OCI-M1 (cell line): ENCODE measurements around the gene CCDC71.

Experiments used
- DNase-seq: peaks from one replicate; lab custom pipeline; 2025; lab: John Stamatoyannopoulos, UW

Gene CCDC71

DNA sequence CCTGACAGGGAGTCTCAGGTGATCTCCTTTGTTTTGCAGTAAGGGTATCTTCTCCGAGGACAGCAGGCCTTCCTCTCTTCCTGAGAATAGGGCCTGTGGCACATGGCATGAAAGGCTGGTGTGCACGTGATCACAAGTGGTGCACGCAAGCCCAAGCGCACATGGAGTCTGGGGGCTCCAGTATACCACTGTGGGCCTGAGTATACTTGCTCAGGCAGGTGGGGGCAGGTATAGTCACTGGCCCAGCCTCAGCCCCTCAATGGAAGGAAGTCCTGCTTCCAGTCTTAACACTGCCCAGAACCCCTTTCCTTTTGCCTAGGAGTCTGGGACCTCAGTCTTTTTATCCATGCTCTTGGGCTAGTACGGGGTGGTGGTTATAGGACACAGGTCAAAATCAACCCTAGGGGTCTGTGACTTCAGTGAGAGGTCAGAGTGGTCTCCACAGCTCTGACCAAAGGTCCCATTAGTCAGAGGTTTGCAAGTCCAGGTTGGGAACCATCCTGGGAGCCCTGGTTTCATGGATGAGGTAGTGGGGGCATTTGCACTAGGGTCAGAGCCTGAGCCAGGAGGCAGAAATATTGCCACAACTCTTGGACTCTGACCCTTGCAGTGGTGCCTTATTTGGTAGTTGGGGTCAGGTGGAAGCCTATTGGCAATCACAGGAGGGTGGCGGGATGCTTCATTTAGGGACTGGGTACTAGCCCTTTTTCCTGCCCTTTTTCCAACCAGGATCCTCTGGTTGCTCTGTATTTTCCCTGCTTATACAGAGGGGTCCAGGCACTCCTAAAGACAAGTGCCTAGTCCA lies 823 bp upstream of the CCDC71 start:
- DNase-seq, result no peak

DNA sequence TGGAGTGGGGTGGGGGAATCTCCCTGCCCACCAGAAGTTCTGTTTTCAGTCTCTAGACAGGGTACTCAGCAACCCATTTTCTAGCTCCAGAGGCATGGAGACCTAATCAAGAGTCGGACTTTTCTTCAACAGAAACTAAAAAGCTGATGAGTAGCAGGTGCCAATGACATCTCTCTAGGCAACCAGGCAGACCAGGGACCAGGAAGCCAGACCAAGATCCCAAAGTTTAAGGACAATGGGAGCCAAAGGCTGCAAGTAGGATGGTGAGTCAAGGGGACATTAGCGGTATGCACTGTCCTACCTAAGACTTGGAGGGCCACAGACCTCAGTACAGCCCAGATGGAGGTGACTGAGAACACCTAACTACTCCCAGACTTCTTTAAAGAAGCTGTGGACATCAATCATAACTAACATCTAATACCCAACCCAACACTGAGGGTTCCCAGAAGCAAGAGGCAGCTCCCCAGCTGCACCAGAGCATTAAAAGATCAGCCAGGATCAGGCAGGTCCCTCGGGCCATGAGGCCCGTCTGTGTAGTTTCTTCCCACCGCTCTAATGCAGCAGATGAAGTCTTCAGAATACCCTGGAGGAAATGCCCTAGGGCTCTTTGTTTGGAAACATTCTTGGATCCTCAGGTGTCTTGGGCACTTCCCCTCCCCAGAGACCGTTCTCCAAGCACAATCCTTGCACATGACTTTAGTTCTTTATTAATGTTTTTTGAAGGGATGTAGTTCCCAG lies 979 bp downstream of the CCDC71 start:
- DNase-seq, result no peak

DNA sequence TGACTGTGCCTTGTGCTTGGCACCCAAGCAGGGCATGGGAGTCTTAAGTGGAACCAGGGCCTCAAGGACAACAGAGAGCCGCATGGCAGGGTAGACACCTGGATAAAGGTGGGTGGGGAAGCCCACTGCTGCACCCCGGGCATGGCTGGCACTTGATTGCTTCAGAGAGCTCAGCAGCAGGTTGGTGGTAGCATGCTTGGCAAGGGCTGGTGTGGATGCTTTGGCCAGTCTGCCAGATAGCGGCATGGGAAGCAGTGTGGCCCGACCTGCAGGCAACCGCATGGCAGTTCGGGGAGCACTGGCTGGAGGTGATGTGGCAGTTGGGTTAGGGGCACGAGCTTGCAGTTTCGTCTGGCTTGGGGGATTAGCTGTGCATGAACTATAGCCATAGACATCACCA lies 2.5 kb downstream of the CCDC71 start:
- DNase-seq, result no peak

DNA sequence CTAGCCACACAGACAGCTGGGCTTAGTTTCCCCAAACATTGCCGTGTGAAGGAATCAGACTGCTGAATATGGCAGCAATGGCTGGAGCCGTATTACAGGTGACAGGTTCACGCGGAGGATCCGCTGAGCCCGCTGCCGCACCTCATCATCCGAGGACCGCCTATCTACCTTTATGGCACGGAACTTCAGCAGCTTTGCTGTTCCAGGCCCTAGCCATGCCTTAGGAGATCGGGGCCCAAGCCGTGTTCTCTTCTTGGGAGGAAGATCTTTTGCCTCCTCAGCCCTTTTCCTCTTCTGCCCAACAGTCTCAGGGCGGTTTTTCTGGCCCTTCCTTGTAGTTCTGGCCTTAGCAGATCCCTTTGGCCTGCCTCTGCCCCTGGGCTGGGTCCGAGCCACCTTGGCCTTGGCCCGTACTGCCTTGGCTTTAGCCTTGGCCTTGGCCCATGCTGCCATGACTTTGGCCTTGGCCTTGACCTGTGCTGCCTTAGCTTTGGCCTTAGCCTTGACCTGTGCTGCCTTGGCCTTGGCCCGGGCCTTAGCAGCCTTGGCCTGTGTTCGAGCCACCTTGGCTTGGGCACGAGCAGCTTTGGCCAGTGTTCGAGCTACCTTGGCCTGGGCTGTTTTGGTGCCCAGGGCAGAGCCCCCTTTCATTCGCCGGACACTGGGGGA lies 3.2 kb downstream of the CCDC71 start:
- DNase-seq, result no peak

DNA sequence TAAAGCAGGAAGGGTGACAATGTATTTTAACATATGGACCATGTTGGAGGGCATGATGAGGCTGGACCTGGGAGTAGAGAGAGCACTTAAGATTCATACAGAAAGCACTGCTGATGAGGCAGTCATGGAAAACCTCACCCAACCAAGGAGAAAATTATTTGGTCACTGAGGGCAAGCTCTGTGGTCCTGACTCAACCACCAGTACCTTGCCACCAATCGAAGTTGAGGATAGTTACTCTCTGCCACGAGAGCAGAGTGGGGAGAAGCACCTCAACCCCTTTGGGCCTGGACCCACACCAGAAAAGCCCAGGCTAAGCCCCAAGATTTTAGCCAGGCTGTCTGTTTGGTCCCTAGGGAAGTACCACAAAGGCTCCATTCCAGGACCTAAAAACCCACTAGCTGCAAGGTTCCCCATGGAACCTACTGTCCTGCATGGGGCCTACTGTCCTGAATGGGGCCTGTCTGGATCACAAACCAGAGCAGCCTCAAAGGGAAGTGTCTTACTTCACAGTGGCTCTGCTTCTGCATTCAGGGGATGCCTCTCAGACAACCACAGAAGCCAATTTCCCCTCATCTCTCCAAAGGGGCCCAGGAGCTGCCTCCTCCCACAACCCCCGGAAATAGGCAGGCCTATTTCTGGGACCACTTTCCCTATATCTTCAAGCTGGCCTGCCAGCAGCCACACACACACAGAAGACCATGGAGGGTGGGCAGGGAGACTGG lies 4.2 kb downstream of the CCDC71 start:
- DNase-seq, result no peak

DNA sequence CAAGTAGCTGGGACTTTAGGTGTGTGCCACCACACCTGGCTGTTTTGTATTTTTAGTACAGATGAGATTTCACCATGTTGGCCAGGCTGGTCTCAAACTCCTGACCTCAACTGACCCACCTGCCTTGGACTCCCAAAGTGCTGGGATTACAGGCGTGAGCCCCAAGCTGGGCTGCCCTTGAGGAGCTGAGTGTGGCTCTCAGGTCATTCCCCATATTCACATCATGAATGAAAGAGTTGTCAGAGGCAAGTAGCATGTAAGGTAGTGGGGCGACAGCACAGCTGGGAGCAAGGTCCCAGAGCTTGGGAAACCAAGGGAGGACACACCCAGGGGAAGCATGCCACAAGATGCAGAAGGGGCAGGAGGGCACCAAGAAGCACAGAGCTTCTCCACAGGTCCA lies 4.9 kb downstream of the CCDC71 start:
- DNase-seq, result no peak

DNA sequence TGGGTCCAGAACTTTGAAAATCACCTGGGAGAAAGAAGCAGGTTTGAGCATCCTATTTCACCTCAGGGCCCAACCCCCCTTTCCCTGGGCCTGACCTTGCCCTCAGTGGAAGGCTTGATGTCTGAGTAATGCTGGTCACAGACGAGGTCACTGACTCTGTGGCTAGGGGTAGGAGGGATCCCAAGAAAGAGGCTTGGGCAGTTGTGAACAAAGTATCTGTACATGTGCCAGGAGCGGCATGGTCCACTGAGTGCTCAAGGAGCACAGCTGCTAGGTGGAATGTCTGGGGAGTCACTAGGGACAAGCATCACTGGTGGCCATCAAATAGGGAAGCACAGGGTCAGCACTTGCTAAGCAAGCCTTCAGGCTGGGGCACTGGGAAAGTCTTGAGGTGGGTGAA lies 7.3 kb downstream of the CCDC71 start:
- DNase-seq, result no peak

DNA sequence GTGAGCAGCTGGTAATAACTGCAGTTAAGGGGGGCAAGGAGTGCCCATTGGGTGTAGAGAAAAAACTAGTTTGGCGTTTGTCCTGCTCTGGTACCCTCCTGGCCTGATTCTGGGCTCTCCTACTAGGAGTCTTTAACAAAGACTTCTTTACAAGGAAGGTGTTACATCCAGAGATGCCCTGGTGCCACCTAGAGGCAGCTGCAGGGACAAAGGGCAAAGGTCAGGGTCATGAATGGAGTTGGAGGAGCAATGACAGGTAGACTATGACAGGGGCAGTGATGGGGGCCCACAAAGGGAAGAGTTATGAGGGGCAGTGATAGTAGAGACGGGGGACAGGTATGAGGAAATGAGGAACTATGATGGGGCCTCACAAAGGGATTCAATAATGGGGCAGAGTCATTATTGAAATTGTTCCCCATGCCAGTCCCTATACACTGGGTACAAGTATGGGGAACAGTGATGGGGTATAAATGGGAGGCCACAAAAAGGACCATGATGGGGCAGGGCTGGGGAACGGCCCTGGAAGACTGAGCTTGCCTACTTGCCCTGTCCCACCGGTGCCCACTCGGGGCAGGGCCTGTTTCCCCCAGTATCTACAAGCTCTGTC lies 7.9 kb downstream of the CCDC71 start:
- peak; percentile 43 for DNase-seq

DNA sequence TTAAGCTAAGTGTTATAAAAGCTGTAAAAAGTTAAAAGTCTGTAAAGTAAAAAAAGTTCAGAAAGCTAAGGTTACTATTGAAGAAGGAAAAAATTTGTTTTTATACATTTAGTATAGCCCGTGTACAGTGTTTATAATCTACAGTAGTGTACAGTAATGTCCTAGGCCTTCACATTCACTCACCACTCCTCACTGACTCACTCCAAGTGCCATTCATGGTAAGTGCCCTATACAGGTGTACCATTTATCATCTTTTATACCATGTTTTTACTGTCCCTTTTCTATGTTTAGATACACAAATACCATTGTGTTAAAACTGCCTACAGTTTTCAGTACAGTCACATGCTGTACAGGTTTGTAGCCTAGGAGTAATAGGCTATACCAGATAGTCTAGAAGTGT lies 8.8 kb downstream of the CCDC71 start:
- DNase-seq, result no peak

DNA sequence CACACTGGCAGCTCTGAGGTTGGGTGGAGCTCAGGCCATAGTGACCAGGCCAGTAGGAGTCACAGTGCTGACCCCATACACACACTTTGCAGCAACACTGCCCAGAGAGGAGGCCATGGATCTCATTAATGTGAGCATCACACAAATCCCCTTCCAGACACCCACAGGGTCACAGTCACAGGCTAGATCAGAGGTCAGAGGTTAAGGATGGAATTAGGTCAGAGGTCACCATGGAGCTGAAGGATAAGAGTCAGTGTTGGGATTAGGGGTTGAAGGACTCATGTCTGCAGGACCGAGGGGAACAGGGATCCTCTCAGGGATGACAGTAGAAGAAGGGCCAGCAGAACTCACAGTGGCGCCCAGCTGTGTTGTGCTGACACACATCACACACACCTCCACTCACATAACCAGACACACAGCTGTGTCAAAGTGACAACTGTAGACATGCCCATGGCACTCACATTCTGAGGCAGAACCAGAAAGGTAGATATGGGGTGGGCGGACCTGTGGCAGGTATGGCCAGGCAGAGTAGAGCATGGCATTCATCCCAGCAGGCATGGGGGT lies 12.7 kb downstream of the CCDC71 start:
- DNase-seq, result no peak

DNA sequence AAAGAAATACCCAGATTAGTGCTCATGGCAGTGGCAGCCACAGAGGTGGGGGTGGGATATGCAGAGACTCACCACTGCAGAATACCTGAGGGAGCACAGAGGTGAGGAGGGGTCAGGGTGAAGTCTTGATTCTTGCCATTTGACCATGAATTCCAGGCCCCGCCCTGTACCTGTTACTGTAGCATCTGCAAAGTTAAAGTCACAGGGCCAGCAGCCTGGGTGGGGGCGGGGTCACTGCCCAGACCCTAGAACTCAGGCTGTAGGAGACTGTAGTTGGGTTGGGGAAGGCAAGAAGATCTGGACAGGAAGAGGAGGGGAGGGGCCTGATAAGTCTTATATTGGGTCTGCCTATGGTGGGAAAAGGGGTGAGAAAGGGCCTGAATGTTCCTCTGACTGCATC lies 14.5 kb downstream of the CCDC71 start:
- no peak for DNase-seq

DNA sequence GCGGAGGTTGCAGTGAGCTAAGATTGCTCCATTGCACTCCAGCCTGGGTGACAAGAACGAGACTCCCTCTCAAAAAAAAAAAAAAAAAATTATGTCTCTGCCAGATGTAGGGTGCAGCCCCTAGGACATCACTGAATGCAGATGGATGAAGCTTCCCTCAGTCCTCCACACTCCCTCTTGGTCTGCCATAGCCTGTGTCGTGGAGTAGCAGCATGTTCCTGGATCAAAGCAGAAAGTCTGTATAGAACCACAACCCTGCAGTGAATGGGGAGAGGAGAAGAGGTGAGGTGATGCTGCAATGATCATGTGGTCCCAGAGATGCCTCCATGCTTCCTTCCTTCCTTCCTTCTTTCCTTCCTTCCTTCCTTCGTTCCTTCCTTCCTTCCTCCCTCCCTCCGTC lies 18.0 kb downstream of the CCDC71 start:
- DNase-seq, result no peak

DNA sequence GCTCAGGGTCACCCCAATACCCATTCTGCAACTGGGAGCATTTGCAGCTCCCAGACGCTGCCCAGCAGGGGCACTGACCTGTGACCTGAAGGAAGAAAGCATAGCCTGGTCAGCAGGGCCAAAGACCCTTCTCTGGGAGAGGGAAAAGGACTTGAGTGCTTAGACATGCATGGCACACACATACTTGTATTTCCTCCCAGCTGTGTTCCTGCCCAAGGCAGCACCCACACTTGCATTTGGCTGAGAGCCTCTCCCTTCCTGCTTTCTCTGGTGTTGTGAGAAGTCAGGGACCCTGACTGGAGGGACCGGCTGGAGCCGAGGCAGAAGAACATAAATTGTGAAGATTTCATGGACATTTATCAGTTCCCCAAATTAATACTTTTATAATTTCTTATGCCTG lies 26.1 kb downstream of the CCDC71 start:
- DNase-seq, result no peak

DNA sequence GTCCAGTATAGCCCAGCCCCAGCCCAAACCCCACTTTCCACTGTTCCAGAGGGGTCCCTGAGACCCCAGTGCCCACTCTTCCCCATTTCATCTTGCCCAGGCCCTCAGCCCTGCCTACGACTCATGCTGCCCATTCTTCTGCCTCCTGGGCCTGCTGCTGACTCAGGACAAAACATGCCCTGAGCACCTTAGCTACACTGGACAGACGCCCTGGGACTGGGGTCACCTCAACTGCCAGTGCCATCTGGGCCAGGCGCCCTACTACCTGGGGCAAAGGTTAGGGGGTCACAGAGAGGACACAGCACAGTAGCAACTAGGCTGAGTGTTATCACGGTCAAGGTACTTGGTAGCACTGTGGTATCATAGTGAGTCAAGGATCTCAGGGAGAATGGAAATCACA lies 30.6 kb downstream of the CCDC71 start:
- no peak for DNase-seq

DNA sequence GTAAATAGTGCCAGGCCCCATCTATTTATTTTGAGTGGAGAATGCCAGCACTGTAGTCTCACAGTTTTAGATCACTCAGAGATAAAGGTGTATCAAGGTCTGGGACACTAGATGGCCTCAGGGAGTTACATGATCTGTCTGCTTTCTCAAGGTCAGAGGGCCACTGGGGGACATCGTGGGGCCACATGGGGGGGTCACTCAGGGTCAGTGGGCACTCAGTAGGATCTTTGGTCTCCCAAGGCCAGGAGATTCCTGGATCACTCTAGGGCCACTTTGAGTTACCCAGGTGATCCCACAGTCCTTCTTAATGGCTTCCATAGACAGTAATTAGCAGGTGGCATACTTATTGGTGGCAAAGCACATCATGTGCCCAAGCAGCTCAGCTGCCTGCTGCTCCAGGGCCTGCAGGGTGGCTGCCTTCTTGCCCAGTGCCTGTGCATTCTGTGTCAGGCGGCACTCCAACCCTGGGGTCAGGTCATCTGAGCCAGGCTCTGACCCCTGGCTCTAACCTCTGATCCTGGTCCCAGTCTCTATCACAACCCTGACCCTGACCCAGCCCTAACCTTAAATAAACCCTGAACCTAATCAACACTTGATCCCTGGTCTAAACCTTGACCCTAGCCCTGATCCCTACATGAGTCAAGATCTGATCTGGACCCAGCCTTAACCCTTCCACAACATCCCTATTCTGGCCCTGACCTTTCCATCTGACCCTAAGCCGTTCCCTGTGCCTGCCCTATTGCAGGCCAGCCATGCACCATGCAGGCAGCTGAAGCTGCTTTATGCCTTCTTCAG lies 31.5 kb downstream of the CCDC71 start:
- DNase-seq, result no peak

DNA sequence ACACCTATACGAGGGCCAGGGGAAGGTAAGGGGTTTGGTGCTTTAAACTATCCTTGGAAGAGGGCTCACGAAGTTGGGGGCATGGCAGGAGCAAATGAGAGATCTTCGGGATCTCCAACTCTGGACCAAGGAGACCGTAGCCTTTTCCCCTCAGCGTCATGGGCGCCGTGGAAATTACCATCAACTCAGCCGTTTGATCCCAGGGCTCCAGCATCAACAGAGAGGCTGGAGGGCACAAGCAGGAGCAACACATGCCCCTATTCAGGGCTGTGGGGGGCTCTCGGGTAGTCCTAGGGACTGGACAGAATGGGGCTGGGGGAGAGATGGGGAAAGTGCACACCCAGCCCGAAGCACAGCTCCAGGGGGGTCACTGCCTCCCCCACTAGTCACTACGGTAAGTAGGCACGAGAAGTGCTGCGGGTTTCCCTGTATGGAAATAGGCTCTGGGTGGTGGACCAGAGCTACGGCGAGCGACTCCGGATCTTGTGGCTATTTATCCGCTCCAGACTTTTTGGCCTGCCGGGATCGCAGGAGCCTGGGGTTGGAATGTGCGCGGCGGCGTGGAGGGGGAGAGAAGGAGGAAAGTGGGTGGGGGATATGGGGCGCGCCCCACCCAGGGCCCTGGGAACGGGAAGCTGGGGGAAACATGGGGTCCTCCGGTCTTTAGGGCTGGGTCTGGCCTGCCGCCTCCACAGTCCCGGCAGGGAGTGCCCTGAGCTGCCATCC lies 32.7 kb downstream of the CCDC71 start:
- peak; percentile 49 for DNase-seq

DNA sequence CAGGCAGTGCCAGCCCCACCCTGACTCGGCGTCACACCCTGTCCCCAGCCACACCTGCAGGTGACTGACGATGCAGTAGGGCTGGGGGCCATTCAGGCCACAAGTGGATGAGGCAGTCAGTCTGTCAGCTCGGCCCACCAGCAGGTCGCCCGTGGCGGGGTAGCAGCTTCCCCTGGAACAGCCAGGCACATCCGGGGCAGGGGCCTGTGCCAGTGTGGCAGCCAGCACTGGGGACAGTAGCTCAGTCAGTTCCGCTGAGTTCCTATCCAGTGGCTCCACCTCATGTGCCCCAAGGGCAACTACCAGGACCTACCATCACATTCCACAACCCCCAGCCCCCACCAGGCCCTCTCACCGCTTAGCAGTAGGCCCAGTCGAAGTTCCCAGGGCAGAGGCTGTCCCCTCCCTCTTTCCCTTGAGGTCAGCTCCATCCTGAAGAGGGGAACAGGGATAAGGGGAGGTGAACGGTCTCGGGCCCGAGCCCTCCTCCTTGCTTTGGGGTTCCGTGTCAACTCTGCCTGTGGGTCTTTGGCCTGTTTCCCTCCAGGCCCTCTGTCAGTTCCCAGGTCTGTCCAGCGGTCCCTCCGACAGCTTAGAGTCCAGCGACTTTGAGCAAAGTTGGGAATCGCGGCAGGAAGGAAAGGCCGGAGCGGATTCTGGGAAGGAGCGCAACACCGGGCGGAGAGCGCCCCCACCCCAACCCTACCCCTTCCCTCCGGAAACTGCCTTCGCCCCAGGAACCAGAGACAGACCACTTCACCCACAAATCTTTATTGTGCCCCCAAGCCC lies 33.5 kb downstream of the CCDC71 start, which contains the start of gene LAMB2:
Gene LAMB2 (minus strand): TSS at position 614 of the 789 bp plus-strand sequence. CDS start 183 bp downstream, at position 431.
- DNase-seq, result peak; percentile 10

DNA sequence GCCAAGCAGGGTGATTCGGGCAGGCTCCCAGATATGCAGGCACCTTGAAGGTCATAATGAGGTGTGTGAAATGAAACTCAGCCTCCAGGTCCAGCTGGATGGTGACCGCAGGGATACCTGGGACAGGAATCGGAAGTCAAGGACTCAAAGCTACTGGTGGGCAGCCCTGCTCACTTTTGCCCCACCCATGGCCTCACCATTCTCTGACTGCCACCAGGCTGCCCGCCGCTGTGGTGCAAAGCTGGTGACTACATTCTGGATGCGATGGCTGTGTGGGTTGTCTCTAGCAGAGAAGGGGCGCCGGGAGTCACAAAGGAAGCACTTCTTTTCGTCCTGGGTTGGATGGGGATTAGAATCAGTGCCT lies 34.1 kb downstream of the CCDC71 start:
- DNase-seq, result no peak

DNA sequence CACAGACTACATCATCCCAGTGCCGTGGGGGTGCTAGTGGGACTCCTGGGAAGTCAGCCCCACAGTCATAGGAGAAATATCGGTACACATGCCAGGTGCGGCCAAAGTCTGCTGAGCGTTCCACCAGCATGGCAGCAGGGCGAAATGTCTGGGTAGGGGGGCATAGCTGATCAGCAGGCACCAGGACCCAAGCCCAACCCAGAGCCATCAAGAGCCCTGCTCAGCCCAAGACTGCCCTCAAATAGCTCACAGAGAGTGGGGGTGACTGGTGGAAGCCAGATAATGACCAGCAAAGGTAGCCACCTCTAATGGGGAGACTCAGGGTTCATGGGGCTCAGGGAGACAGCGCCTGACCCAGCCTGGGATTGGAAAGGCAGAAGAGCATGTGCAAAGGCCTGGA lies 34.6 kb downstream of the CCDC71 start:
- DNase-seq, result no peak
